OCI-LY3 (cell line): Measurements from ENCODE around the gene EIF2A.

Experiments used
- CTCF ChIP-seq: fragments of 200-600, 300-600 bp; sonication (generic); IDR thresholded peaks from 2 replicates; pipeline ENCODE4 v1.5.1; 2014; ENCODE audit warnings: antibody characterized with exemption, low read length, low read depth
- EZH2phosphoT487 ChIP-seq: fragments of 200-600 bp; shearing (Covaris generic); IDR thresholded peaks from 2 replicates; pipeline ENCODE4 v1.6.1; 2018; ENCODE audit warnings: antibody characterized with exemption, mixed run types, low read depth

DNA sequence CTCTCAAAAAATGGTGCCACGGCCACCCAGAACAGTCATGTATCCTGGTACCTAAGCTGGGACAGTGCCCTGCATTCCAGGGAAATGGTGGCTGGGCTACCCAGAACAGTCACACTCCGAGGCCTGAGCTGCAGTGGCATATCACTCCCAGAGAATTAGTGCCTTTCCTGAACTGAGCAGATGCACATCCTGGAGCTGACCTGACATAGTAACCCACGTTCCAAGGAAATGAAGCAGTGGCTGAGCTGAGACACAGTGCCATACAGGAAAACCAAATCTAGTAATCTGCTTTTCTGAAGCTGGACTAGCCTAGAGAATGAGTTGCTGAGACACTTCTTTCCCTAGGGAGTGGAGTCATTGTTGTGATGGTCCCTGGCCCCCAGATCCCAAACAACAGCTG lies 42.1 kb upstream of the EIF2A start:
- no peak for TF ChIP-seq CTCF
- TF ChIP-seq EZH2phosphoT487 = no peak
